ENCODE measurements around the gene FAM168A.

FAM168A gene

DNA sequence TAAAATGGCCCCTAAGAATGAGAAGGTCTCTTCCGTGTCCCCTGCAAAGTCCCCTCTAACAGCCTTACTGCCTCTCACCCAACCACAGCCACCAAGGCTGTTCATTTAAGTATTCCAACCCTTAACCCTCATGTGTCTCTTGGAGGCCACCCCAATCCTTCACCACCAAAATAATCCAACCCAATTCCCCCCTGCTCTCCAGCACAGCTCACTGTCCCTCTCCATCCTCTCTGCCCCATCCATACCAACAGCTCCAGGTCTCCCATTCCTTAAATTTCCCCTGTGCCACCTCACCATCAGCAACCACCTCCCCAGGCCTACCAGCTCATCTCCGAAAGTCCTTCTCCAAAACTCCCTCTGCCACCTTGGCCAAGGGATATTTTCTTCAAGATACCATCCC is 1.4 kb downstream of the FAM168A start:
- TF ChIP-seq, protein P1, sequence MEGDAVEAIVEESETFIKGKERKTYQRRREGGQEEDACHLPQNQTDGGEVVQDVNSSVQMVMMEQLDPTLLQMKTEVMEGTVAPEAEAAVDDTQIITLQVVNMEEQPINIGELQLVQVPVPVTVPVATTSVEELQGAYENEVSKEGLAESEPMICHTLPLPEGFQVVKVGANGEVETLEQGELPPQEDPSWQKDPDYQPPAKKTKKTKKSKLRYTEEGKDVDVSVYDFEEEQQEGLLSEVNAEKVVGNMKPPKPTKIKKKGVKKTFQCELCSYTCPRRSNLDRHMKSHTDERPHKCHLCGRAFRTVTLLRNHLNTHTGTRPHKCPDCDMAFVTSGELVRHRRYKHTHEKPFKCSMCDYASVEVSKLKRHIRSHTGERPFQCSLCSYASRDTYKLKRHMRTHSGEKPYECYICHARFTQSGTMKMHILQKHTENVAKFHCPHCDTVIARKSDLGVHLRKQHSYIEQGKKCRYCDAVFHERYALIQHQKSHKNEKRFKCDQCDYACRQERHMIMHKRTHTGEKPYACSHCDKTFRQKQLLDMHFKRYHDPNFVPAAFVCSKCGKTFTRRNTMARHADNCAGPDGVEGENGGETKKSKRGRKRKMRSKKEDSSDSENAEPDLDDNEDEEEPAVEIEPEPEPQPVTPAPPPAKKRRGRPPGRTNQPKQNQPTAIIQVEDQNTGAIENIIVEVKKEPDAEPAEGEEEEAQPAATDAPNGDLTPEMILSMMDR (IDR thresholded peaks at IDR 0.05; ENCODE audit: low read depth, low read length) = no peak
- peak overlapping the region; percentile 91 to 95 for H3K4me3 ChIP-seq (replicated peaks in 1 of 2; ENCODE audit: low read depth in 2 of 2, low read length in 2 of 2)
- no peak for DNase-seq (ENCODE audit: low read depth in 2 of 2)

DNA sequence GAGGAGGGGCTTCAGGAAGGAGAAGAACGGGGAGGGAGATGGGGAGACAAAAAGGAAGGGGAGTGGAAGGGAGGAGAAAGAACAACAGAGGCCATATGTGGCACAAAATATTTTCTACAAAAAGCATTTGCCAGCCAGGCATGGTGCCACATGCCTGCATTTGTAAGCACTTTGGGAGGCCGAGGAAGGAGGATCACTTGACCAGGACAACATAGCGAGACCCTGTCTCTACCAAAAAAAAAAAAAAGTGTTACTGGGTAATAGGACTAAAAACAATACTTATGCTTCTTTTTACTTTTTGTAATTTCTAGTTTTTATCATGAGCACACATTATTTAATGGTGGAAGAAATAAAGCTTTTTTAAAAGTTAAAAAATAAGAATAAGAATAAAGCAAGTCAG is 5.3 kb downstream of the FAM168A start:
- no peak for DNase-seq (ENCODE audit: low read depth in 2 of 2)
- TF ChIP-seq, protein P1 (IDR thresholded peaks at IDR 0.05; ENCODE audit: low read depth, low read length) = no peak
- no peak overlapping the region for H3K4me3 ChIP-seq (replicated peaks in 1 of 2; ENCODE audit: low read depth in 2 of 2, low read length in 2 of 2)

DNA sequence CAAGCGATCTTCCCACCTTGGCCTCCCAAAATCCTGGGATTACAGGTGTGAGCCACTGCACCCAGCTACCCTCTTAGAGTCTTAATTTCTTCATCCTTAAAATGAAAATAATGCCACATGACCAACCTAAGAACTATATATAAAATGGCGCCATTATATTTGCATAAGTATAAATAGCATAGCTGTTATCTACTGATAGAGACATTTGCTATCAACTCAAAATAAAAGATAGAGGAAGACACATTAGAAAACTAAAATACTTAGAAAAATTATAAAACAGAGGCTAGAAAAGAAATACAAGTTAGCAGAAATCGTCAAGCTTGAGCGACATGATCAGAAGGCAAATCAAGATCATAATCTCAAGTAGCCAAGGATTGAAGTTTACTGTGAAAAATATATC is 6.2 kb downstream of the FAM168A start:
- no peak overlapping the region for H3K4me3 ChIP-seq (replicated peaks in 1 of 2; ENCODE audit: low read depth in 2 of 2, low read length in 2 of 2)
- TF ChIP-seq, protein P1 (IDR thresholded peaks at IDR 0.05; ENCODE audit: low read depth, low read length) = no peak
- no peak for DNase-seq (ENCODE audit: low read depth in 2 of 2)

DNA sequence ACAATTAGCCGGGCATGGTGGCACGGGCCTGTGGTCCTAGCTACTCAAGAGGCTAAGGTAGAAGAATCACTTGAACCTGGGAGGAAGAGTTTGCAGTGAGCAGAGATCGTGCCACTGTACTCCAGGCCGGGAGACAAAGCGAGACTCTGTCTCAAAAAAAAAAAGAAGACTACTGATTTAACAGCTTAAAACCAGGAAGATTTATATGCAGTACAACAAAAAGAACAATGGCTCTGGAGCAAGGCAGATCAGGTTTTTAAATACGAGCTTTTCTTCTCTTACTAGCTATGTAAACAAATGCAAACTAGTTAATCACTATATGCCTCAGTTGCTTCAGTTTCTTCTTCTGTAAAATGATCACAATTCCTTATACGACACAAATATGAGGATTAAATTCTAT is 6.9 kb downstream of the FAM168A start:
- no peak for DNase-seq (ENCODE audit: low read depth in 2 of 2)
- TF ChIP-seq, protein P1 (IDR thresholded peaks at IDR 0.05; ENCODE audit: low read depth, low read length) = no peak

DNA sequence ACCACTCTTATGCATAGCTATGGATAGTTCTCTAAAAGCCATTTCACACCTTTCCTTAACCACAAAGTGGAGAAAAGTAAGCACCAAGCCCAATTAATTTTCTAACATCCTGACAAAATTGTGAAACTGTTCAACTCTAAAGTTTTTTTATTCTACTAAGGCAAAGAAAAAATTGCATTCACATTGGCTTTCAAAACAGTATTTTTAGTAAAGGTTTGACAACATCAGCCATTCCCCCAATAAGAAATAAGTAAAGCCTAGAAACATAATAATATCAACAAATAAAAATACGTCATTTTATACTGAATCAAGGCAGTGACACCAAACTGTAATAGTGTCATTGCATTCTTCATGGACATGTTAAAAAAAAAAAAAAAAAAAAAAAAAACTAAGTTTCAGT is 11.1 kb downstream of the FAM168A start:
- DNase-seq (ENCODE audit: low read depth in 2 of 2) = no peak
- H3K4me3 ChIP-seq (replicated peaks in 1 of 2; ENCODE audit: low read depth in 2 of 2, low read length in 2 of 2) = no peak overlapping the region
- TF ChIP-seq, protein P1 (IDR thresholded peaks at IDR 0.05; ENCODE audit: low read depth, low read length) = no peak

More for the DNA sequence above, 6.9 kb downstream of the FAM168A start:
- no peak overlapping the region for H3K4me3 ChIP-seq (replicated peaks in 1 of 2; ENCODE audit: low read depth in 2 of 2, low read length in 2 of 2)

DNA sequence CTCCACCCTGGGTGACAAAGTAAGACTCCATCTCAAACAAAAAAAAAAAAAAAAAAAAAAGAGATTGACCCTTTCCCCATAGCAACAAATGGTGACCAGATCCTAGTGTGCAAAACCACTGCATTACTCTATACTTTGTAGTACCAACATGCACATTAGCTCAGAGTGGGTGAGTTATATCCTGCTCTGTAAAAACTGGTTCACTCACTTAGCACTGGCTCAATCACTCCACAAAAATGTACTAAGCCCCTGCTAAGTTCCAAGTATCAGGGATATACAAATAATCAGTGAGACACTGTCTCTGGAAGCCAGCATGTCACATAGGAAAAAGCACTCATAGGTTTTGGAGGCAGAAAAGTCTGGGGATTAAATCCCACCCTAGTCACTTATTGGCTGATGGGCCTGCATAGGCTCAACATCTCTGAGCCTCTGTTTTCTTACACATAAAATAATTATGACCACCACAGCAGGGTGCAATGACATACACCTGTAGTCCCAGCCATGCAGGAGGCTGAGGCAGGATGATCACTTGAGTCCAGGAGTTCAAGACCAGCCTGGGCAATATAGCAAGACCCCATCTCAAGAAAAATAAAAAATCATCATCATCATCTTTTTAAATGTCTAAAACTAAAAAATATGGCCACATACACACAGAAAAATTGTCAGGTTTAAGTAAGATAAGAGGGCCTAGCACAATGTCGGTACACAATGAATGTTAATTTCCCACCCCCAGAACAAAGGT is 11.9 kb downstream of the FAM168A start:
- peak in 1 of 2 donors; percentile 67 for DNase-seq (ENCODE audit: low read depth in 2 of 2)

More for the DNA sequence above, 11.9 kb downstream of the FAM168A start:
- H3K4me3 ChIP-seq (replicated peaks in 1 of 2; ENCODE audit: low read depth in 2 of 2, low read length in 2 of 2) = no peak overlapping the region
- TF ChIP-seq, protein P1 (IDR thresholded peaks at IDR 0.05; ENCODE audit: low read depth, low read length) = no peak
